Rectal smooth muscle tissue (tissue), 1 donor: Measurements from ENCODE around the gene GMDS.
A peak's percentile ranks its signal among the peaks of the same experiment; 100 is the strongest.

Experiments used
- H3K27ac ChIP-seq: one replicate; pipeline ENCODE4 v1.7.0; 2013; ENCODE audit warnings: low read depth, low read length, inconsistent platforms
- H3K27me3 ChIP-seq: one replicate; pipeline ENCODE4 v1.7.0; 2013; ENCODE audit warnings: low read length; ENCODE audit not compliant: control insufficient read depth, insufficient read depth
- H3K36me3 ChIP-seq: one replicate; pipeline ENCODE4 v1.7.0; 2013; ENCODE audit warnings: low read length; ENCODE audit not compliant: control insufficient read depth, insufficient read depth
- H3K4me1 ChIP-seq: one replicate; pipeline ENCODE4 v1.7.0; 2013; ENCODE audit warnings: low read length; ENCODE audit not compliant: control insufficient read depth, insufficient read depth
- H3K4me3 ChIP-seq: one replicate; pipeline ENCODE4 v1.7.0; 2013; ENCODE audit warnings: low read length
- H3K9ac ChIP-seq: one replicate; pipeline ENCODE4 v1.7.0; 2013; ENCODE audit warnings: low read length

GMDS gene

GRCh38 chr6:1606780-1607515, 638.5 kb downstream of the GMDS start:
- Histone ChIP-seq H3K27me3 (peaks cover 62% of the 10 kb centered on the region), H3K9ac (no peak overlapping the region), H3K4me1 (peaks cover 3% of the 10 kb centered on the region), H3K27ac (no peak overlapping the region), H3K36me3 (no peaks in the 10 kb centered on the region), H3K4me3 (no peak overlapping the region)

DNA sequence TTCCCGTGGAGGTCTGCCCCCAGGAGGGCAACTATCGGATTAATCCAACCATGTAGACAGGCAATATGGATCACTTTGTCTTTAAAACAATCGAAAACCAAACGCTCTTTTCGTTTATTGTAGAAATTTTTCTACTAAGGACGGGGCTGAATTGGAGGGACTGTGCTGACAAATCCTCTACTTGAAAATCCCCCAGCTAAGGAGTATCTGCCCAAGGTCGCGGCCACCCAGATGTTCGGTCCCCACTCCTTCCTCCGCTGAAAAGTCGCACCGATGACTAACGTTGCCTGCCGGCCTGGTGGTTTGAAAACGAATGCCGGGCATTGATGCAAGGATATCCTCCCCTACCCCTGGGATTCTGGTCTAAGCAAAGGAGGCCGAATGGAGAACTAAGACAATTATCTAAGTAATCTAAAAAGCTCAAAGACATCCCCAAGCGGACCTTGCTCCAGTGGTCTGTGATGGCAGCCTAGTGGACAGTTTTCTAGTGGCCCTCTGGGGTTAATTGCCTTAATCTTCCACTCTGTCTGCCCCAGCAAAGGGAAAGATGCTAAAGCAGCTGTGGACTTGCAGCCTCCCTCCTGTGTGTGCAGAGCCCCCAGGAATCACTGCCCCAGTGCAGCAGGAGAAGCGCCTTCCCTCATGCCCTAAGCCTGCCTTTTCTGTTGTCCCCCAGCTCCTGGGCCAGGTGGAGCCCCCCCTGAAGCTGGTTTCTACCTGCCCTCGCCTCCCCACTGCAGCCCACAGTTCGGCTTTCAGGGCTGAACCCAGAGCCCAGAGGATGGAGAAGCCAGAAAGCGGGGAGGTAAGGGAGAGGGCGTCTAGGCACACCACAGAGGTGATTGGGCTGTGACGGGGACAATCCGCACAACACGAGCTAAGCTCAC, 639.3 kb downstream of the GMDS start:
- Histone ChIP-seq H3K4me1 (peaks cover 3% of the 10 kb centered on the region), H3K4me3 (no peak overlapping the region), H3K27me3 (peaks cover 61% of the 10 kb centered on the region), H3K36me3 (no peaks in the 10 kb centered on the region), H3K27ac (no peak overlapping the region), H3K9ac (no peak overlapping the region)

- no peaks in the 10 kb centered on the region for H3K36me3 ChIP-seq
- no peak overlapping the region for H3K9ac ChIP-seq
- no peak overlapping the region for H3K27ac ChIP-seq
- H3K4me1 ChIP-seq, result peaks cover 3% of the 10 kb centered on the region
- peak overlapping the region; percentile 54 for H3K4me3 ChIP-seq
- H3K27me3 ChIP-seq, result peaks cover 55% of the 10 kb centered on the region
Observed at GRCh38 chr6:1605004-1605892, 640.2 kb downstream of the GMDS start.

DNA sequence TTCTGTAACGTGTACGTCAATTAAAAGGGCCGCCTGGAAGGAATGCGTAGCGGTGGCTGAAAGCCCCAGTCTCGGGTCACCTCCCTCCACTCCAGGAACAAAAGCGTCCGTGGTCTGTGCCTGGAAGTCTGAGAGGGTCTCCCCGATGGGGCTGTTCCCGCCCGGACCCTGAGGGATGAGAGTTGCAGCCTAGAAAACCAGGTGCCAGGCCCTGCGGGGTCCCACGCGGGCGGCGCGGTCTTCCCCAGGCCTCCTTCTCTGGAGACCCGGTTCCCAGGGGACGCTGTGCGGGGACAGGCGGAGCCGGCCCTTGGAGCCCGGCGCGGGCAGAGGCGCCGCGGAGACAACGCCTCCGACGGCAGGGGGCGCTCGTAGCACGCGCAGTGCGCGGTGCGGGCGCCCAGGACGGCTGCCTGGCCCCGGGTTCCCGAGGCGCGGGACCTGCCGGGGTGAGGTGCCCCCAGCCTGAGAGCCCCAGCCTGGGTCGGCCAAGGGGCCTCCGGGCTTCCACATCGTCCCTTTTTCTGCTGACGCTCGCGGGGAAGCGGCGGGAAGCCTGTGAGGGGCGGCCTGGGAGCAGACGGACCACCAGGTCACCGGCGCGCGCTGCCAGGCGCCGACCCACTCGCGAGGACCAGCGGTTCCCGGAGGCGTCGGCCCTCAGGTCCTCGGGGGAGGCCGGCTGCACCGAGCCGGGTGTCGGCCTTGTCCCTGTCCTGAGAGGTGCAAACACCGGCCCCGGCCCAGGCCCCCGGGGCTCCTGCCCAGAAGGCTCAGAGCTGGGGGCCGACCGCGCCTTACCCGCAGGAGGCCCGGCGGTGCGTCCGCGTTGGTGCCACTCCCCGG, 641.0 kb downstream of the GMDS start:
- H3K4me3 ChIP-seq, result peak overlapping the region; percentile 54
- H3K36me3 ChIP-seq, result no peaks in the 10 kb centered on the region
- no peak overlapping the region for H3K9ac ChIP-seq
- H3K27me3 ChIP-seq, result peaks cover 55% of the 10 kb centered on the region
- H3K4me1 ChIP-seq, result peaks cover 3% of the 10 kb centered on the region
- no peak overlapping the region for H3K27ac ChIP-seq

DNA sequence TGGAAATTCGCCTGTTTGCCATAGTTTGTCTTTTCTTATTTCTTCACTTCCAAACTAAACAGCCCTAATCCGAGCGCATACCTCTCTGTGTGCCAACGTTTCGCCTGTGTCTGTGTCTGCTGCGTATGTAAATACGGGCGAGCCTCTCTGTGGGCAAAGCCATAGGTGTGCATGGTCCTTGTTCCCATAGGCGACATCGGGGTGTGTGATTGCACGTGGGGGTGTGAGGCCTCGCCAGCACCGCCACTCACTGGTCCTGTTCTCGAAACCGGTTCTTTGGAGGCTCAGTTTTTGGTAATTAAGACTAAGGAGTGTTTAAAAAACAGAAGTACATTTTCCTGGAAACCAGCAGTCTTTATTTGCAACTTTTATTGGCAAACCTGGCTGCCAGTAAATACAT, 641.7 kb downstream of the GMDS start:
- no peaks in the 10 kb centered on the region for H3K36me3 ChIP-seq
- peaks cover 51% of the 10 kb centered on the region for H3K27me3 ChIP-seq
- H3K4me1 ChIP-seq, result peaks cover 3% of the 10 kb centered on the region
- H3K27ac ChIP-seq, result no peak overlapping the region
- no peak overlapping the region for H3K9ac ChIP-seq
- H3K4me3 ChIP-seq, result no peak overlapping the region

DNA sequence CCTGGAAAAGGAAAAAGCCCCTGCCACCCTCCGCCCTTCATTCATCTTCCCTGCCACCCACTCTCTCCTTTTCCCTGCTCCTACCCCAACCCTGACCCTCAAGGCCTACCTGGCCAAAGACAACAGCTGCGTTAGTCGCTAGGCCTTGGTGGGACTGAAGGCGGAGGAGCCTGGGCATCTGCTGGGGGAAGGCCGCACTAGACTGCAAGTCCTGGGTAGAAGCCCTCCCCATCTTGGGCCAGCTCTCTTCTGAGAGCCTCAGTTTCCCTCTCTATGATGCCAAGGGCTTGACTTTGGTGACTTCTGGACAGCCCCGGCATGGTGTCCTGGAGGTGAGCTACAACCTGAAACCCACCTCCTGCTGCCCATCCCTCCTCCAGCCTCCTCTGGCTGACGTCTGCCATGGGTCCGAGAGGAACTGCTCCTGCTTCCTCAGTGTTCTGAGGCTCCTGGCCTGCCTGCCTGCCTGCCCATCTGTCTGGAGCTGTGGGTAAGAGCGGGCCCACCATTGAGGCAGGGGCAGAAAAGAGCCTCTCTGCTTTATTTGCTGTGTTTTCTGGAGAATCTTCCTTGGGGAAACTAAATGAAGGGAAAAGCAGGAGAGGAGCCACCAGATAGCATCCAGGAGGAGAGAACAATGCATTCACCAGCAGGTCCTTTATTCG, 643.2 kb downstream of the GMDS start:
- Histone ChIP-seq H3K27me3 (peaks cover 35% of the 10 kb centered on the region), H3K4me1 (peaks cover 3% of the 10 kb centered on the region), H3K36me3 (no peaks in the 10 kb centered on the region), H3K4me3 (no peak overlapping the region), H3K9ac (no peak overlapping the region), H3K27ac (no peak overlapping the region)

DNA sequence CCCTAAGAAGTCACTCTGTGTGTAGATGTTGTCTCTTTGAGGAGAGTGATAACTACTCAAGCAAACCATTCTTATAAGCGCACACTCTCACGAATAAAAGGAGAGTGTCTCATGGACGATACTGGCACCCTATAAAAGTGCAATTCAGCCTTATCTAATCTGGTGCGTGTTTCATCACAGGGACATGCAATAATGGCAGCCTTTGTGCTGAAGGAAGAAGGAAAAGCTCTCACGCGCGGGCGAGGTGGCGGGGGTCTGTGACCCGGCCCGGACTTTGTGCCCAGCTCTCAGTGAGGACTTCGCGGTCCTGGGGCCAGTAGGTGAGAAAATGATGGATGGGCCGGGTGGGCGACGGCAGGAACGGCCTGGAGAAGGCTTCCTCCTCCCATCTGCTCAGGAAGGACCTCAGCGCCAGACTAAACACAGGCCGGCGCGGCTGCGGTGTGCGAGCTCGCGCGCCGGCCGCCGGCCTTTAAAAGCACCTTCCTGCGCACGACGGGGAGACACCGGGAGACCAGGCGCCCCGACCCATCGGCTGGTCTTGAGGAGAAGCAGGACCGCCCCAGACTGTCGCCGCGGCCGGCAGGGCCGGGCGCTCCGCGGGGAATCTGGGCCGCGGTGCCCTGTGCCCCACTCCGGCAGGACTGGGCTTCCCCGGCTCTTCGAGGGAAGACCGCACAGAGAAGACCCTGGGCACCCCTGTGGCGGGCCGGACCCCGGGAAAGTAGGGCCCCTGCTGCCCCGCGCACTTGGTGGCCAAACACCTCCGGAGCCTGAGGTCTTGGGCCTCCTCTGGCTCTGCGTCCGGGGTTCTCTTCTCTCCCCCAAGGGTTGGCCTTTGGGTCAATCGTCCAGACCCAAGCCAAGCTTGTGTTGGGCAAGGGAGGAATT, 644.0 kb downstream of the GMDS start:
- no peaks in the 10 kb centered on the region for H3K36me3 ChIP-seq
- H3K4me3 ChIP-seq, result no peak overlapping the region
- peaks cover 3% of the 10 kb centered on the region for H3K4me1 ChIP-seq
- H3K27me3 ChIP-seq, result peaks cover 28% of the 10 kb centered on the region
- H3K9ac ChIP-seq, result no peak overlapping the region
- H3K27ac ChIP-seq, result no peak overlapping the region

DNA sequence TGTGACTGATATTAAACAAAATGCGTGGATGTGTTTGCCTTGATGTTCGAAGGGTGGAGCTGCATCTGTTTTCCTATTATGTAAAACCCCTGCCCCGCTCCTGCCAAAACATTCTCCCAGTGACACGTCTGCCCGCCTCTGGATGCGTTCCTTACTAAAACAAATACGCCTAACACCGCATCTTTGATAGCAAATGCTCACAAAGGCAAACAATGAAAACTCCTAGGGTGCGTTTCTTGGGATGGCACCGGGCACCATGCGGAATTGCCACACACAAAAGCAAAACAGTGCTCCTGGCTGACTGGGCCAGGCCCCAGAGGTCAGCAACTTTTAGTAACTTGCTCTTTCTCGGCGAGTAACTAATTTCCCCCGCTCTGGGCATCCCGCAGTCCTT, 644.6 kb downstream of the GMDS start:
- no peak overlapping the region for H3K9ac ChIP-seq
- H3K27ac ChIP-seq, result no peak overlapping the region
- H3K36me3 ChIP-seq, result no peaks in the 10 kb centered on the region
- H3K4me3 ChIP-seq, result no peak overlapping the region
- peaks cover 24% of the 10 kb centered on the region for H3K27me3 ChIP-seq
- peaks cover 3% of the 10 kb centered on the region for H3K4me1 ChIP-seq

DNA sequence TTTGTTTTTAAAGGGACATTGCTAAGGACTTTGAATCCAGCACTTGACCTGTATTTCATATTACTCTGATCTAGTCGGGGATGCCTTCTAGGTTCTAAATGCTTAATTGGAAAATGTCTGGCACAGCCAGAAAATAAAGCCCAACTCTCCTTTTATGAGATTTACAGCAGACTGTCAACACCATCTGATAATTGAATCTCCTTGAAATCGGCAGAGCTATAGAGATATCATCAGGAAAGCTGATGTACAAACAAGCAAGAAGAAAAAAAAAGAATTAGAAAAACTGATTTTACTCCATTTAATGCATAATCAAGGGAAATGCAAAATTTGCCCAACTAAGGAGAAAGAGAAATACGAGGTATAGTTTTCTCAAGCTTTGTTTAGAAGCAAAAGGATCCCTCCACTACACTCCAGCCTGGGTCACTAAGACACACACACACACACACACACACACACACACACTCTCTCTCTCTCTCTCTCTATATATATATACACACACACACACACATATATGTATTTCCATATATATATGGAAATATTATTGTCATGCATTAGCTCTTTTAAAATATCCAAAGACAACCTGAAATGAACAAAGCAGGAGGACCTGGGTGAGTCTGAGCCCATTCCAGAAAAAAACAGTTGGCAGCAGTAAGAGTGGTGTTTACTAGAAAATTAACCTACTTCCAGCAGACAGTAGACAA, 645.2 kb downstream of the GMDS start:
- no peak overlapping the region for H3K4me3 ChIP-seq
- no peak overlapping the region for H3K9ac ChIP-seq
- H3K4me1 ChIP-seq, result peaks cover 3% of the 10 kb centered on the region
- H3K27me3 ChIP-seq, result peaks cover 23% of the 10 kb centered on the region
- H3K36me3 ChIP-seq, result no peaks in the 10 kb centered on the region
- no peak overlapping the region for H3K27ac ChIP-seq

DNA sequence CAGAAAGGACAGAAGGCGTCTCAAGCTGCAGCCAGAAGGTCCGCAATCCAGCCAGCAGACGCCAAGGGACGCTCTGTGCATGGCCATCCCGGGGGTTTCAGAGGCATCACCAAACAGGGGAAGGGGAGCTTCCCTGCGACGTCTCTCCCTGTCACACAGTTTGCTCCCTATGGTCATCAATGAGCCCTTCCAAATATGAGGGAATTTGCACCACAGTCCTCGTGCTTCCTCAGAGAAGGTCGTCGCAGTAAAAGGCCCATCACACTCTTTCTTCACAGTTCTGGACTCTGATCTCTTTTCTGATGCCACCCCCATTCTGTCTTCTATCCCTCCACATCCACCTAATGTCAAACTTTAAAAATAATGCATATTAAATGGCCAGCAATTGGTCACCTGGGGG, 645.9 kb downstream of the GMDS start:
- Histone ChIP-seq H3K36me3 (no peaks in the 10 kb centered on the region), H3K4me1 (no peaks in the 10 kb centered on the region), H3K9ac (no peak overlapping the region), H3K4me3 (no peak overlapping the region), H3K27ac (no peak overlapping the region), H3K27me3 (peaks cover 20% of the 10 kb centered on the region)
